Measurements from ENCODE around the gene LELP1.
"Not testable (repeated sequence)": the region's sequence is repeated elsewhere in the genome, so short reads cannot be mapped to it uniquely, and the experiment has no call there.

Gene LELP1

GRCh38 chr1:153220606-153221303 lies 17.5 kb downstream of the LELP1 start:
- no peaks in the 10 kb centered on the region for H3K9me3 ChIP-seq (ENCODE audit: severe bottlenecking)
- no peak overlapping the region for H3K4me3 ChIP-seq (ENCODE audit: low read depth, low read length)
- peak; percentile 52 for DNase-seq
- no peak overlapping the region for H3K27ac ChIP-seq
- no peak for TF ChIP-seq CTCF (IDR thresholded peaks at IDR 0.05; ENCODE audit: low read depth, low read length)
- H3K36me3 ChIP-seq = no peaks in the 10 kb centered on the region
- H3K27me3 ChIP-seq (ENCODE audit: insufficient read depth, low read depth, severe bottlenecking) = no peaks in the 10 kb centered on the region

- not testable (repeated sequence) for H3K27me3 ChIP-seq (ENCODE audit: insufficient read depth, low read depth, severe bottlenecking); H3K4me3 ChIP-seq (ENCODE audit: low read depth, low read length); H3K36me3 ChIP-seq; H3K27ac ChIP-seq; H3K9me3 ChIP-seq (ENCODE audit: severe bottlenecking)
- peak; percentile 95 for DNase-seq
- TF ChIP-seq CTCF (IDR thresholded peaks at IDR 0.05; ENCODE audit: low read depth, low read length) = peak; percentile 80
Observed at GRCh38 chr1:153223040-153223891, 20.0 kb downstream of the LELP1 start.

GRCh38 chr1:153227810-153228209 lies 24.6 kb downstream of the LELP1 start:
- TF ChIP-seq CTCF (IDR thresholded peaks at IDR 0.05; ENCODE audit: low read depth, low read length) = no peak
- DNase-seq = no peak
- H3K4me3 ChIP-seq (ENCODE audit: low read depth, low read length) = no peak overlapping the region
- H3K36me3 ChIP-seq = no peaks in the 10 kb centered on the region
- no peaks in the 10 kb centered on the region for H3K27me3 ChIP-seq (ENCODE audit: insufficient read depth, low read depth, severe bottlenecking)
- no peaks in the 10 kb centered on the region for H3K9me3 ChIP-seq (ENCODE audit: severe bottlenecking)
- no peak overlapping the region for H3K27ac ChIP-seq

- no peak for DNase-seq
- no peak for TF ChIP-seq CTCF (IDR thresholded peaks at IDR 0.05; ENCODE audit: low read depth, low read length)
- Histone ChIP-seq H3K36me3 (no peaks in the 10 kb centered on the region), H3K9me3 (ENCODE audit: severe bottlenecking) (no peaks in the 10 kb centered on the region), H3K4me3 (ENCODE audit: low read depth, low read length) (no peak overlapping the region), H3K27ac (no peak overlapping the region), H3K27me3 (ENCODE audit: insufficient read depth, low read depth, severe bottlenecking) (no peaks in the 10 kb centered on the region)
Observed at GRCh38 chr1:153228491-153228890, 25.3 kb downstream of the LELP1 start.

GRCh38 chr1:153229076-153229829 lies 26.0 kb downstream of the LELP1 start:
- not testable (repeated sequence) for H3K36me3 ChIP-seq; H3K4me3 ChIP-seq (ENCODE audit: low read depth, low read length); H3K9me3 ChIP-seq (ENCODE audit: severe bottlenecking); H3K27ac ChIP-seq; H3K27me3 ChIP-seq (ENCODE audit: insufficient read depth, low read depth, severe bottlenecking)
- TF ChIP-seq CTCF (IDR thresholded peaks at IDR 0.05; ENCODE audit: low read depth, low read length) = peak; percentile 75
- peak; percentile 86 for DNase-seq

Measured in WERI-Rb-1 (cell line).